HG03095 (cell line): ENCODE data around the gene KCNN3.

Source experiments
- ATAC-seq: cut with Tn5 transposase; IDR thresholded peaks from one replicate; pipeline ENCODE4 v1.9.1; 2021; ENCODE audit warnings: moderate library complexity; ENCODE audit not compliant: unreplicated experiment

The KCNN3 gene

GRCh38 chr1:154861607-154862094 is 8.4 kb downstream of the KCNN3 start:
- no peak for ATAC-seq

GRCh38 chr1:154860156-154860870 is 9.8 kb downstream of the KCNN3 start:
- peak; percentile 57 for ATAC-seq

- ATAC-seq = no peak
Observed at GRCh38 chr1:154859786-154860155, 10.3 kb downstream of the KCNN3 start.

GRCh38 chr1:154859151-154859785 is 10.8 kb downstream of the KCNN3 start:
- no peak for ATAC-seq

- ATAC-seq = no peak
Observed at GRCh38 chr1:154857441-154858215, 12.5 kb downstream of the KCNN3 start.

GRCh38 chr1:154857022-154857421 is 13.1 kb downstream of the KCNN3 start:
- no peak for ATAC-seq

GRCh38 chr1:154856544-154856943 is 13.5 kb downstream of the KCNN3 start:
- no peak for ATAC-seq

GRCh38 chr1:154856049-154856448 is 14.0 kb downstream of the KCNN3 start:
- ATAC-seq = no peak

- no peak for ATAC-seq
Observed at GRCh38 chr1:154855186-154855851, 14.8 kb downstream of the KCNN3 start.

- ATAC-seq = no peak
Observed at GRCh38 chr1:154852845-154853244, 17.2 kb downstream of the KCNN3 start.

- no peak for ATAC-seq
Observed at GRCh38 chr1:154851392-154852177, 18.5 kb downstream of the KCNN3 start.

GRCh38 chr1:154849645-154850131 is 20.4 kb downstream of the KCNN3 start:
- ATAC-seq = no peak

- no peak for ATAC-seq
Observed at GRCh38 chr1:154848983-154849382, 21.1 kb downstream of the KCNN3 start.

- ATAC-seq = no peak
Observed at GRCh38 chr1:154847891-154848290, 22.2 kb downstream of the KCNN3 start.

- no peak for ATAC-seq
Observed at GRCh38 chr1:154846565-154847442, 23.3 kb downstream of the KCNN3 start.

GRCh38 chr1:154845879-154846278 is 24.2 kb downstream of the KCNN3 start:
- no peak for ATAC-seq

GRCh38 chr1:154845174-154845573 is 24.9 kb downstream of the KCNN3 start:
- no peak for ATAC-seq

- no peak for ATAC-seq
Observed at GRCh38 chr1:154844297-154844681, 25.8 kb downstream of the KCNN3 start.

- no peak for ATAC-seq
Observed at GRCh38 chr1:154843636-154844296, 26.3 kb downstream of the KCNN3 start.
